Measurements from ENCODE around the gene MTUS2.
A peak's percentile ranks its signal among the peaks of the same experiment; 100 is the strongest.

Gene MTUS2

GRCh38 chr13:29260684-29261083 is 440.5 kb downstream of the MTUS2 start:
- TF ChIP-seq CTCF (IDR thresholded peaks at IDR 0.05; ENCODE audit: borderline replicate concordance, extremely low read depth, low read length, poor library complexity, severe bottlenecking) (peak; percentile 65), EZH2 (IDR thresholded peaks at IDR 0.05; ENCODE audit: borderline replicate concordance, low read depth, low read length, severe bottlenecking) (no peak)
- H3K9ac ChIP-seq (ENCODE audit: low read depth, low read length): no peak overlapping the region

GRCh38 chr13:29266261-29266660 is 446.1 kb downstream of the MTUS2 start:
- Histone ChIP-seq H2AFZ (ENCODE audit: low read depth, low read length) (0 out of 2 replicates have a peak overlapping the region, but pooled peaks have one; percentile 9), H3K4me3 (ENCODE audit: low read depth in 1 of 2, low read length in 2 of 2) (no peak overlapping the region), H3K27me3 (ENCODE audit: insufficient read depth, low read length, poor library complexity) (no peaks in the 10 kb centered on the region), H3K27ac (ENCODE audit: low read length) (peak overlapping the region; percentile 59; the same call in 1 of the 2 replicates), H3K9ac (ENCODE audit: low read depth, low read length) (no peak overlapping the region), H3K79me2 (ENCODE audit: insufficient read depth, low read length) (no peaks in the 10 kb centered on the region), H3K9me3 (ENCODE audit: insufficient read depth, low read length, severe bottlenecking) (peaks cover 17% of the 10 kb centered on the region), H3K36me3 (ENCODE audit: insufficient read depth, low read length) (no peaks in the 10 kb centered on the region), H3K4me2 (ENCODE audit: insufficient read depth, low read length) (no peak overlapping the region), H4K20me1 (ENCODE audit: insufficient read depth, low read length) (no peaks in the 10 kb centered on the region), H3K4me1 (ENCODE audit: insufficient read depth, low read length) (peaks cover 29% of the 10 kb centered on the region)
- ATAC-seq (ENCODE audit: insufficient read depth, low read depth) (peak; percentile 32; the same call in 1 of the 3 replicates), DNase-seq (no peak)
- TF ChIP-seq EZH2 (IDR thresholded peaks at IDR 0.05; ENCODE audit: borderline replicate concordance, low read depth, low read length, severe bottlenecking) (no peak), CTCF (IDR thresholded peaks at IDR 0.05; ENCODE audit: borderline replicate concordance, extremely low read depth, low read length, poor library complexity, severe bottlenecking) (peak; percentile 57)

More at GRCh38 chr13:29260684-29261083, 440.5 kb downstream of the MTUS2 start:
- H3K79me2 ChIP-seq (ENCODE audit: insufficient read depth, low read length): no peaks in the 10 kb centered on the region
- H3K4me3 ChIP-seq (ENCODE audit: low read depth in 1 of 2, low read length in 2 of 2): no peak overlapping the region
- H3K27me3 ChIP-seq (ENCODE audit: insufficient read depth, low read length, poor library complexity): no peaks in the 10 kb centered on the region
- peak overlapping the region; percentile 36 for H3K27ac ChIP-seq (ENCODE audit: low read length)
- DNase-seq (no peak), ATAC-seq (ENCODE audit: insufficient read depth, low read depth) (peak; percentile 58; the same call in 1 of the 3 replicates)
- no peak overlapping the region for H3K4me2 ChIP-seq (ENCODE audit: insufficient read depth, low read length)
- no peaks in the 10 kb centered on the region for H3K36me3 ChIP-seq (ENCODE audit: insufficient read depth, low read length)
- H2AFZ ChIP-seq (ENCODE audit: low read depth, low read length): no peak overlapping the region
- H4K20me1 ChIP-seq (ENCODE audit: insufficient read depth, low read length): no peaks in the 10 kb centered on the region
- peaks cover 17% of the 10 kb centered on the region for H3K9me3 ChIP-seq (ENCODE audit: insufficient read depth, low read length, severe bottlenecking)
- H3K4me1 ChIP-seq (ENCODE audit: insufficient read depth, low read length): peaks cover 38% of the 10 kb centered on the region

GRCh38 chr13:29266756-29267733 is 446.9 kb downstream of the MTUS2 start:
- no peaks in the 10 kb centered on the region for H3K79me2 ChIP-seq (ENCODE audit: insufficient read depth, low read length)
- peaks cover 23% of the 10 kb centered on the region for H3K4me1 ChIP-seq (ENCODE audit: insufficient read depth, low read length)
- peaks cover 17% of the 10 kb centered on the region for H3K9me3 ChIP-seq (ENCODE audit: insufficient read depth, low read length, severe bottlenecking)
- no peaks in the 10 kb centered on the region for H3K27me3 ChIP-seq (ENCODE audit: insufficient read depth, low read length, poor library complexity)
- peak overlapping the region; percentile 59 for H3K27ac ChIP-seq (ENCODE audit: low read length)
- H3K9ac ChIP-seq (ENCODE audit: low read depth, low read length): no peak overlapping the region
- H3K4me3 ChIP-seq (ENCODE audit: low read depth in 1 of 2, low read length in 2 of 2): no peak overlapping the region
- peak overlapping the region; percentile 14; the same call in 1 of the 2 replicates for H2AFZ ChIP-seq (ENCODE audit: low read depth, low read length)
- no peaks in the 10 kb centered on the region for H3K36me3 ChIP-seq (ENCODE audit: insufficient read depth, low read length)
- TF ChIP-seq CTCF (IDR thresholded peaks at IDR 0.05; ENCODE audit: borderline replicate concordance, extremely low read depth, low read length, poor library complexity, severe bottlenecking) (no peak), EZH2 (IDR thresholded peaks at IDR 0.05; ENCODE audit: borderline replicate concordance, low read depth, low read length, severe bottlenecking) (no peak)
- DNase-seq (no peak), ATAC-seq (ENCODE audit: insufficient read depth, low read depth) (peak; percentile 41; the same call in 2 of the 3 replicates)
- H3K4me2 ChIP-seq (ENCODE audit: insufficient read depth, low read length): no peak overlapping the region
- H4K20me1 ChIP-seq (ENCODE audit: insufficient read depth, low read length): no peaks in the 10 kb centered on the region

Data from DND-41 (cell line).